T1000 (cell line): ENCODE measurements around the gene CHTOP.
"Not testable (repeated sequence)": the region's sequence is repeated elsewhere in the genome, so short reads cannot be mapped to it uniquely, and the experiment has no call there.

Source experiments
- DNase-seq: peaks from one replicate; lab custom pipeline; 2025; ENCODE audit warnings: mixed read lengths; lab: John Stamatoyannopoulos, UW

The CHTOP gene

DNA sequence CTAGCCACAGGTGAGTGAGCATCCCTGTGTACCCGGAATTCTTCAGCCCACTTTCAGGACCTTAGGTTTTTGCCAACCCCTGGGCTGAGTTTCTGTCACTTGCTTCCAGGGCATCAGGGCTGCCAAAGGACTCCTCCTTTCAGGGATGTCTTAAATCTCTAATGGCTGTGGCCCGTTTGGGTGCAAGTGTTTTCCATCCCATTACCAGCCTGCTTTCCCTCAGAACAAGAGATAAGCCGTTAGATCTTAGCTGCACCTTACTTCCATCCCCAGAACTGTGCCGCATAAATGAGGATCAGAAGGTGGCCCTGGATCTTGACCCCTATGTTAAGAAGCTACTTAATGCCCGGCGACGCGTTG is 25.3 kb downstream of the CHTOP start:
- no peak for DNase-seq

- DNase-seq: no peak
Observed at GRCh38 chr1:153659656-153660055, 25.8 kb downstream of the CHTOP start.

- no peak for DNase-seq
Observed at GRCh38 chr1:153661111-153661708, 27.3 kb downstream of the CHTOP start.

DNA sequence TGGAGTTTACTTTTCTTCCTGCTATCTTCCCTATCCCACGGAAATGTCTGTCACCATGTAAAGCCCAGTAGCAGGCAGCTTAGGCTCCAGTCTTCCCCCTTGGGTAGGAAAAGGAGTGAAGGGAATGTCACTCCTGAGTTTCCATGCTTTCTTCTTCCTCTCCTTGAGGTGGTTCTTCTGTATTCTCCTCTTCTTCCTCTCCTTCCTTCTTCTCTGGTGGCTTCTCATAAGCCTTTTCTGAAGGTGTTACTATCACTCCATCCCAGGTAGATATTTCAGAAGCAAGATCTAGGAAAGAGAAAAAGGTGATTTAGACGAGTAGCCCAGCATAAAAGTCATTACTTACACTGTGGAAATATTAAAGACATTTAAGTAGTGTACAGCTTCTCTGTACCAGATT is 28.4 kb downstream of the CHTOP start:
- no peak for DNase-seq

GRCh38 chr1:153663211-153663610 is 29.3 kb downstream of the CHTOP start:
- no peak for DNase-seq

GRCh38 chr1:153667439-153667838 is 33.6 kb downstream of the CHTOP start:
- no peak for DNase-seq

GRCh38 chr1:153668672-153669071 is 34.8 kb downstream of the CHTOP start:
- not testable (repeated sequence) for DNase-seq

- no peak for DNase-seq
Observed at GRCh38 chr1:153669606-153670005, 35.7 kb downstream of the CHTOP start.

DNA sequence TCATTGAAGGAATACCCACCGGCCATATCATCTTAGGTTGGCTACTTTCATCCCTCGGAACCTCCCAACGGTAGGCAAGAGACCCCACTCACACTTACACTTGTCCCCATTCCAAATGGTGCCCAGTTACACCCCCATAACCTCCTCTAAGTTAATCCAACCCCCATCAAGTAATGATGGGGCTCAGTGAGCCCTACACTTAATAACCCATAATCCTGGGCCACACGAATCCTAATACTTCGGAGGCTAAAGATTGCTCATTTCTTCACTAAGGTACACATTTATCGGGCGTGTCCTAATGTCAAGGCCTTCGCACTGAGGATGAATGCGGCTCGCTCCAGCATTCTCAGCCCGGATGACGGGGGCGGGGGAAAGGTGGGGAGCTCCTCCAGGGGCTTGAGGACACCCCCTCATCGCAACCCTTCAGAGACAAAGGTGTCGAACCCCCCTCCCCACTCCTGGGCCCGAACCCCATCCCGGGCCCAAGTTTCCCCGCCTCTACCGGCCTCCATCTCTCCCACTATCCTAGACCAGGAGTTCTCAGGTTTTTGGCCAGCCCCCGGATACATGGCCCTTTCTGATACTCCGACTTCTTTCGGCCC is 36.5 kb downstream of the CHTOP start:
- no peak for DNase-seq

DNA sequence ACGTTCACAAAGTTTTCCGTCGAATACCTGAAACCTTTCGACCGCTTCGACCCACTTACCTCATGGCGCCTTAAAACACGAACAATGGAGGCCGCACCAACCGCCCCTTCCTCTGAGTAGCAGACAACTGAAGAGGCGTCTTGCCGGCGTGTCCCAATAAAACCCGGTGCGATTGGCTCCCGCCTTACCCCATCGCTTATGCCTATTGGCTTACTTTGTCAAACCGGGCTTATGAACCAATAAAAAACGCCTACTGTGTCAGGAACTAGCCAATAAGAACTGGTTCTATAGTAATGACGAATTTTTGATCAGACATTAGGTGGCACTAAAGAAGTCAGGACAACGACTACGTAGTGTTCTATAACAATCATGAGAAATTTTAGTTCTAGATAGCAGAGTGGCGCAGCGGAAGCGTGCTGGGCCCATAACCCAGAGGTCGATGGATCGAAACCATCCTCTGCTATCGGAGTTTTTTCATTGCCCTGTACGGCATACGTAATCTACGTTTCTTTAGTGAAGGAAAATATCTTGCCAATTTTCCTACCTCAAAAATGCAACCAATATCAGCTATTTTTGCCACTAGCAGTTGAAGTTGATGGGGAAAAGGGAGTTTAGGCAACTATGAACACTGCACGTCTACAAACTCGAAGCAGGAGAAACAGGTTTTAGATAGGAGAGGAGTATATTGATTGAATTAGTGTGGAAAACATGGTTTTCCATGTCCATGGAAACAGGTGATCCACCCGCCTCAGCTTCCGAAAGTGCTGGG is 37.2 kb downstream of the CHTOP start, which contains the start of gene ILF2:
ILF2 (minus strand) TSS at position 135 of the 769 bp plus-strand sequence; CDS start at position 64, 71 bp downstream.
- peak; percentile 95 for DNase-seq

- DNase-seq: not testable (repeated sequence)
Observed at GRCh38 chr1:153671628-153672353, 37.9 kb downstream of the CHTOP start.

DNA sequence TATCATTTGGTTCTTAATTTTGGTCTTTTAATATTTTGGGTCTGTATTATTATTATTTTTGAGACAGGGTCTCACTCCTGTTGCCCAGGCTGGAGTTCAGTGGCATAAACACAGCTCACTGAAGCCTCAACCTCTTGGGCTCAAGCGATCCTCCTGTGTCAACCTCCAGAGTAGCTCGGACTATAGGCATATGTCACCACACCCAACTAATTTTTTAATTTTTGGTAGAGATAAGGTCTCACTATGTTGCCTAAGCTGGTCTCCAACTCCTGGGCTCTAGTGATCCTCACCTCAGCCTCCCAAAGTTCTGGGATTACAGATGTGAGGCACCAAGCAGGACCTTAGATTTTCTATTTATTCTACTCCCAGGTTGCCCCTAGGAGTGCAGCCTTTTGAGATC is 39.6 kb downstream of the CHTOP start:
- DNase-seq: no peak

DNA sequence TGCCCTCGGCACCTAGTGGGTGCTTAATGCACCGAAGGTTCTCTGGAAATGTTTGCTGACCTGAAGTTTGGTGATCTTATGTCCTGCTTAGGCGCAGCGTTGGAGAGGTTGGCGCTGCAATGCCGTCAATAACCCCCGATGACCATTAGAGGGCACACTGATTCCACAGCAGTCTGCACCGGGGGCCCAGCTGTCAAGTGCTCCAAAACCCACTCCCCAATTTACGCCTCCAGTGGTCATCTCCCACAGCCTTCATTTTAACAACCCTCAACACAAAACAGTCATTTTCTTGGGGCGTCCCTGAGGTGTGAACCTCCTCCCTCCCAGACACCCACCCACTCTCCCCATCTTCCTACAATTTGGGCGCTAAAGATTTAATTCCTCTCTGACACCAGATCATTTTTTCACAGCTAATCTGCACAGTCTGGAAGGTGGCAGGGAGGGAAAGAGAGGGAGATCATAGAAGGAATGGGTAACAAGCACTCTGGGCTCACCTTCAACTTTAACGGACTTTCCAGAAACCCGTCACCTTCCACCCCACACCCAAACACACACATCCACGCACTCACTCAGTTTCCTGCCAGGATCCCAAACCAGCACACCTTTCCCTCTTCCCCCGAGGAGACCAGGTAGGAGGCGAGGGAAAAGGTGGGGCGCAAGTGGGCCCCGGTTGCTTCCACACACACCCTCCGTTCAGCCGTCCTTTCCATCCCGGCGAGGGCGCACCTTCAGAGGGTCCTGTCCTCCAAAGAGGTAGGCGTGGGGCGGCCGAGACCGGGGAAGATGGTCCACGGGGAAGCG is 44.1 kb downstream of the CHTOP start:
- no peak for DNase-seq

DNA sequence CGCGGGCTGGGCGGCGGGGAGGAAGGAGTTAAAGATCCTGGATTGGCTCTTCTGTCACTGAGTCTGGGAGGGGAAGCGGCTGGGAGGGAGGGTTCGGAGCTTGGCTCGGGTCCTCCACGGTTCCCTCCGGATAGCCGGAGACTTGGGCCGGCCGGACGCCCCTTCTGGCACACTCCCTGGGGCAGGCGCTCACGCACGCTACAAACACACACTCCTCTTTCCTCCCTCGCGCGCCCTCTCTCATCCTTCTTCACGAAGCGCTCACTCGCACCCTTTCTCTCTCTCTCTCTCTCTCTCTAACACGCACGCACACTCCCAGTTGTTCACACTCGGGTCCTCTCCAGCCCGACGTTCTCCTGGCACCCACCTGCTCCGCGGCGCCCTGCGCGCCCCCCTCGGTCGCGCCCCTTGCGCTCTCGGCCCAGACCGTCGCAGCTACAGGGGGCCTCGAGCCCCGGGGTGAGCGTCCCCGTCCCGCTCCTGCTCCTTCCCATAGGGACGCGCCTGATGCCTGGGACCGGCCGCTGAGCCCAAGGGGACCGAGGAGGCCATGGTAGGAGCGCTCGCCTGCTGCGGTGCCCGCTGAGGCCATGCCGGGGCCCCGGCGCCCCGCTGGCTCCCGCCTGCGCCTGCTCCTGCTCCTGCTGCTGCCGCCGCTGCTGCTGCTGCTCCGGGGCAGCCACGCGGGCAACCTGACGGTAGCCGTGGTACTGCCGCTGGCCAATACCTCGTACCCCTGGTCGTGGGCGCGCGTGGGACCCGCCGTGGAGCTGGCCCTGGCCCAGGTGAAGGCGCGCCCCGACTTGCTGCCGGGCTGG is 44.9 kb downstream of the CHTOP start, which contains the start of gene NPR1:
NPR1 (plus strand) TSS at position 170 of the 818 bp plus-strand sequence; CDS start at position 591, 421 bp downstream.
- no peak for DNase-seq

DNA sequence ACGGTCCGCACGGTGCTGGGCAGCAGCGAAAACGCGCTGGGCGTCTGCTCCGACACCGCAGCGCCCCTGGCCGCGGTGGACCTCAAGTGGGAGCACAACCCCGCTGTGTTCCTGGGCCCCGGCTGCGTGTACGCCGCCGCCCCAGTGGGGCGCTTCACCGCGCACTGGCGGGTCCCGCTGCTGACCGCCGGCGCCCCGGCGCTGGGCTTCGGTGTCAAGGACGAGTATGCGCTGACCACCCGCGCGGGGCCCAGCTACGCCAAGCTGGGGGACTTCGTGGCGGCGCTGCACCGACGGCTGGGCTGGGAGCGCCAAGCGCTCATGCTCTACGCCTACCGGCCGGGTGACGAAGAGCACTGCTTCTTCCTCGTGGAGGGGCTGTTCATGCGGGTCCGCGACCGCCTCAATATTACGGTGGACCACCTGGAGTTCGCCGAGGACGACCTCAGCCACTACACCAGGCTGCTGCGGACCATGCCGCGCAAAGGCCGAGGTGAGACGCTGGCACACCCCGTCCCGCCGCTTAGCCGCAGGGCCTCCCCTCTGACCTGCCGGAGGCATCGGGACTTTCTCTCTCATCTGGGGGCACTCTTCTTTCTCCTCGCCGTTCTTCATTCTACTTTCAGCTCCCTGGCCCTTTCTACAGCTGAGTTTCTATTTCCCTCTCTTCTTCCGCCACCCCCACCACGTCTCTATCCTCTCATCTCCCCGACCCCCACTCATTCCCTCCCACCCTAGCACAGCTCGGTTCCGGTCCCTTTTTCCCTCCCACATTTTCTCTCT is 45.7 kb downstream of the CHTOP start:
- no peak for DNase-seq

- DNase-seq: no peak
Observed at GRCh38 chr1:153680120-153680403, 46.2 kb downstream of the CHTOP start.

- DNase-seq: no peak
Observed at GRCh38 chr1:153682730-153683129, 48.9 kb downstream of the CHTOP start.

DNA sequence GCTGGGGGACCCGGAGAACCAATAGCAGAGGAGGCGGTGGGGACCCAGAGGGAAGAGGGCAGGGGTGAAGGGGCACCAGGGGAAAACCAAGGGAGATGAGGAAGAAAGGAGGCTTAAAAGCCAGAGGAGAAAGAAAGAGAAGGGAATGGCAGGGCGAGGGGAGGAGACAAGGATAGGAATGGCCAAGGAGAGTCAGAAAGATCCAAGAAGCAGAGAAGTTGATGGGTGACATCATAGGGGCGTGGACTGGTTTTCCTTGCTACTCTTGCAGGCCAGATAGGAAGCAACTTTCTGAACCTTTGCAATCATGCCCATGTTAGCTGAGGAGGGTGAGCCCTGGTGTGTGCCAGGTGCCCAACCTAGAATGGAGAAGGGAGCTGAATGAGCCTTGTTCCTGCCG is 50.0 kb downstream of the CHTOP start:
- DNase-seq: no peak

- DNase-seq: no peak
Observed at GRCh38 chr1:153684892-153685291, 51.0 kb downstream of the CHTOP start.
